ENCODE data around the gene EME2. TPM values are rescaled to one million over a fixed set of nuclear protein-coding genes. Genes with fewer than 3 reads are reported as not detected.
A peak's percentile ranks its signal among the peaks of the same experiment; 100 is the strongest.

EME2 gene
- total and polyA plus RNA-seq, 2 of the 13 experiments (the other 11 are each of a cell fraction or from before 2014, with no cell fraction given), result 4.4 to 7.6 TPM

GRCh38 chr16:1781254-1781653, 8.6 kb downstream of the EME2 start (continued):
- TF ChIP-seq CREB3 (CRISPR knock-in tag; IDR thresholded peaks at IDR 0.05) (no peak), ZEB1 (IDR thresholded peaks at IDR 0.05; ENCODE audit: insufficient replicate concordance, low read depth) (no peak)

GRCh38 chr16:1781758-1782407, 9.3 kb downstream of the EME2 start:
- Histone ChIP-seq H3K4me3 (replicated peaks in 1 of 3; ENCODE audit: insufficient read depth in 1 of 3, low read depth in 2 of 3, low read length in 3 of 3) (peak overlapping the region; percentile 80 to 96 (median 89)), H3K36me3 (replicated peaks in 1 of 2; ENCODE audit: control insufficient read depth in 1 of 2, insufficient read depth in 2 of 2, low read length in 2 of 2) (peaks cover 3 to 12% of the 10 kb centered on the region in 2 experiments; a peak in 4 of 5 replicates), H3K27me3 (ENCODE audit: control insufficient read depth in 1 of 2, insufficient read depth in 2 of 2, low read length in 2 of 2) (peaks cover 0 to 2% of the 10 kb centered on the region in 2 experiments; a peak in 1 of 5 replicates), H2AFZ (ENCODE audit: low read length) (no peak overlapping the region), H3K4me2 (ENCODE audit: low read depth, low read length) (peak overlapping the region; percentile 83), H3K4me1 (ENCODE audit: insufficient read depth, low read length) (peaks cover 22% of the 10 kb centered on the region), H3K9ac (ENCODE audit: insufficient read depth, low read depth, low read length) (peak overlapping the region; percentile 78), H3K9me3 (ENCODE audit: low read length) (no peaks in the 10 kb centered on the region), H4K20me1 (ENCODE audit: insufficient read depth, low read length) (peaks cover 4% of the 10 kb centered on the region; the same call in 1 of the 2 replicates), H3K79me2 (ENCODE audit: insufficient read depth, low read length) (peaks cover 23% of the 10 kb centered on the region), H3K27ac (ENCODE audit: extremely low read length, insufficient read depth, low read length) (peak overlapping the region; percentile 63)
- ATAC-seq, result no peak; the same call in 2 of the 3 replicates
- in situ Hi-C loops (cut with HindIII; ENCODE audit: extremely low pct_ligation_motif_present, low pct_unique_long_range_greater_than_20kb), result loop anchor here (5.0 kb wide), 1 partner anchor 40 kb away; no protein-coding TSS in a partner anchor
- intact Hi-C loops (cut with micrococcal nuclease; ENCODE audit: unreplicated experiment), result loop anchor here (2.0 to 5.0 kb wide), 2 partner anchors 31 to 45 kb away; partner anchors contain the start of genes FAHD1 and HAGH
- ChIA-PET POLR2A (interaction anchor here (0.6 to 4.4 kb wide), 15 partner anchors 8 to 341 kb away, joined by 3 to 57 read pairs (median 11); partner anchors contain the start of genes EME2, FAHD1, HAGH and IGFALS), CTCF (ENCODE audit: low intra/inter-chr PET ratio, low total read pairs) (interaction anchor here (1.9 kb wide), 1 partner anchor 31 kb away, joined by 8 read pairs; no protein-coding TSS in a partner anchor)
- no peak for DNase-seq (ENCODE audit: low spot score)
- 1% methylated on average over 11 of the region's 70 CpGs for WGBS (ENCODE audit: low lambda C conversion rate)
- no TSS peak for BruUV-seq (replicated peaks)
- no peak for FAIRE-seq
- TF ChIP-seq PATZ1 (CRISPR knock-in tag; IDR thresholded peaks at IDR 0.05), result no peak
- no peak for TF ChIP-seq PTBP1 (IDR thresholded peaks at IDR 0.05; ENCODE audit: low read depth, low read length, poor library complexity, severe bottlenecking)
- TF ChIP-seq CREM (IDR thresholded peaks at IDR 0.05), result no peak
- TF ChIP-seq CREM (CRISPR knock-in tag; IDR thresholded peaks at IDR 0.05), result no peak
- no peak for TF ChIP-seq ZNF589 (CRISPR knock-in tag; conservative IDR thresholded peaks at IDR 0.05)
- TF ChIP-seq KDM2A (CRISPR knock-in tag; IDR thresholded peaks at IDR 0.05; ENCODE audit: borderline replicate concordance, low read depth), result peak; percentile 55
- no peak for TF ChIP-seq TRIM24 (CRISPR knock-in tag; IDR thresholded peaks at IDR 0.05)
- no peak for TF ChIP-seq FOXM1 (CRISPR knock-in tag; IDR thresholded peaks at IDR 0.05)
- TF ChIP-seq ZNF451 (CRISPR knock-in tag; IDR thresholded peaks at IDR 0.05), result no peak; the same call in 1 of the 2 replicates
- TF ChIP-seq HNF4A (CRISPR knock-in tag; IDR thresholded peaks at IDR 0.05), result no peak
- TF ChIP-seq SOX13 (IDR thresholded peaks at IDR 0.05), result no peak
- TF ChIP-seq SOX13 (CRISPR knock-in tag; conservative IDR thresholded peaks at IDR 0.05 in 1 of 2, IDR thresholded peaks at IDR 0.05 in 1 of 2), result no peak
- no peak for TF ChIP-seq SYNCRIP (IDR thresholded peaks at IDR 0.05; ENCODE audit: insufficient read depth, low read depth, low read length)
- TF ChIP-seq AFF4 (CRISPR knock-in tag; IDR thresholded peaks at IDR 0.05), result no peak

Data from HepG2 (cell line).